ENCODE data around the gene RNASE9.

- TF ChIP-seq ZNF670 (tag by site-specific recombination; IDR thresholded peaks at IDR 0.05; ENCODE audit: low read depth) (no peak), ZNF138 (tag by site-specific recombination; IDR thresholded peaks at IDR 0.05; ENCODE audit: borderline replicate concordance) (no peak), CTCF (tag by site-specific recombination; IDR thresholded peaks at IDR 0.05) (no peak), ZSCAN30 (tag by site-specific recombination; IDR thresholded peaks at IDR 0.05) (no peak), PRDM4 (tag by site-specific recombination; IDR thresholded peaks at IDR 0.05) (no peak)
Measured at GRCh38 chr14:20578325-20578724, 17.5 kb upstream of the RNASE9 start.

Measured in HEK293 (cell line).